ENCODE measurements around the gene PARL.
"Not testable (repeated sequence)": the region's sequence is repeated elsewhere in the genome, so short reads cannot be mapped to it uniquely, and the experiment has no call there.

The PARL gene

DNA sequence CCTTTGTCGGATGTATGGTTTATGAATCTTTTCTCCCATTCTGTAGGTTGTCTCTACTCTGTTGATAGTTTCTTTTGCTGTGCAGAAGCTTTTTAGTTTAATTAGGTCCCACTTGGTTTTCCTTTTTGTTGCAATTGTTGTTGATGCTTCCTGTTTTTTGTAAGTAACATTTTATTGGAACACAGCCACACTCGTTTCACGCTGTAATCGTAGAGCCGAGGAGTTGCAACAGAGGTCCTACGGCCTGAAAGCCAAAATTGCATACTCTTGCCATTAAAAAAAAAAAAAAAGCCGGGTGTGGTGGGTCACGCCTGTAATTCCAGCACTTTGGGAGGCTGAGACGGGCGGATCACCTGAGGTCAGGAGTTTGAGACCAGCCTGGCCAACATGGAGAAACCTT, 100.2 kb downstream of the PARL start:
- not testable (repeated sequence) for DNase-seq (ENCODE audit: low spot score)

GRCh38 chr3:183782576-183783276, 102.0 kb downstream of the PARL start:
- no peak for DNase-seq (ENCODE audit: low spot score)

GRCh38 chr3:183781246-183781645, 103.4 kb downstream of the PARL start:
- DNase-seq (ENCODE audit: low spot score): no peak

- no peak for DNase-seq (ENCODE audit: low spot score)
These were observed 104.7 kb downstream of the PARL start for GRCh38 chr3:183779896-183780465.
